ENCODE results near the gene BRAT1. TPM values are rescaled to one million over a fixed set of nuclear protein-coding genes. Genes with fewer than 3 reads are reported as not detected.
A peak's percentile ranks its signal among the peaks of the same experiment; 100 is the strongest.

BRAT1 gene
- total and polyA plus RNA-seq, 2 donors (not counting 1 experiment from before 2014, with no cell fraction given) = 36.8 to 68.3 TPM

DNA sequence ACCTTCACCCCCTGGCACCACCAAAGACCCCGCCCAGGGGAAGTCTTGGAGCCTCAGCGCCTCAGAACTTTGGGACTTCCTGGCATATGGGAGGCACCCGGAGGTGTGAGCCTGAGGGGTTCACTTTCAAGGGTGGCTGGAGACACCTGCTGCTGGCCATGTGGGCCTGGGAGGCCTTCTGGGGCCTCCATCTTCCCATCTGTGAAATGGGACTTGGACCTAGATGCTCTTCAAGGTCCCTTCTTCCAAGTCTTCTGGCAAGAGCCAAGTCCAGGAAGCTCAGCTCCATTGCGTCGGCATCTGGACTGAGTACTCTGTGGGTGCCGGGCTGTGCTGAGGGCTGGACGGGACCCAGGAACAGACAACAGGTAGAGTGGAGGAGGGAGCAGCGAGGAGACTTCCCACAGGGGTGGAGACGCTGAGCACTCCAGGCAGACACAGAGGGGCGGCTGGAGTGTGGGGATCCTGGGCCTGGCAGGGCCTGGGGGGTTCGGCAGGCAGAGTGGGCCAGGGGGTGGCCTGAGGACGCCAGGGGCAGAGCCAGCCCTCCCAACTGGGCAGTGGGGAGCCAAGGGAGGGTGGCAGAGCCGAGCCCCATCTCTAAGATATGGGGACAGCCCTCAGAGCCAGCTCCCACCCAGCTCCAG is 45.1 kb downstream of the BRAT1 start:
- TF ChIP-seq, protein P1, sequence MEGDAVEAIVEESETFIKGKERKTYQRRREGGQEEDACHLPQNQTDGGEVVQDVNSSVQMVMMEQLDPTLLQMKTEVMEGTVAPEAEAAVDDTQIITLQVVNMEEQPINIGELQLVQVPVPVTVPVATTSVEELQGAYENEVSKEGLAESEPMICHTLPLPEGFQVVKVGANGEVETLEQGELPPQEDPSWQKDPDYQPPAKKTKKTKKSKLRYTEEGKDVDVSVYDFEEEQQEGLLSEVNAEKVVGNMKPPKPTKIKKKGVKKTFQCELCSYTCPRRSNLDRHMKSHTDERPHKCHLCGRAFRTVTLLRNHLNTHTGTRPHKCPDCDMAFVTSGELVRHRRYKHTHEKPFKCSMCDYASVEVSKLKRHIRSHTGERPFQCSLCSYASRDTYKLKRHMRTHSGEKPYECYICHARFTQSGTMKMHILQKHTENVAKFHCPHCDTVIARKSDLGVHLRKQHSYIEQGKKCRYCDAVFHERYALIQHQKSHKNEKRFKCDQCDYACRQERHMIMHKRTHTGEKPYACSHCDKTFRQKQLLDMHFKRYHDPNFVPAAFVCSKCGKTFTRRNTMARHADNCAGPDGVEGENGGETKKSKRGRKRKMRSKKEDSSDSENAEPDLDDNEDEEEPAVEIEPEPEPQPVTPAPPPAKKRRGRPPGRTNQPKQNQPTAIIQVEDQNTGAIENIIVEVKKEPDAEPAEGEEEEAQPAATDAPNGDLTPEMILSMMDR (IDR thresholded peaks at IDR 0.05) = no peak
- TF ChIP-seq EZH2 (IDR thresholded peaks at IDR 0.05; ENCODE audit: borderline replicate concordance, insufficient read depth, low read depth, low read length, poor library complexity, severe bottlenecking) = no peak
- no peaks in the 10 kb centered on the region for H4K20me1 ChIP-seq (ENCODE audit: control insufficient read depth, insufficient read depth, low read length, poor library complexity, severe bottlenecking)
- H3K4me3 ChIP-seq (ENCODE audit: control extremely low read depth in 1 of 5, extremely low read depth in 1 of 5, insufficient read depth in 1 of 5, low read depth in 2 of 5, low read length in 4 of 5) = peak overlapping the region in 4 of 5 experiments; percentile 37 to 51 (median 40)
- ChIA-PET CTCF (interaction anchor here (1.0 to 5.0 kb wide), 8 partner anchors 9 to 200 kb away, joined by 3 to 34 read pairs (median 10); no protein-coding TSS in a partner anchor), POLR2A (interaction anchor here (0.5 to 7.5 kb wide), 12 partner anchors 12 to 1000 kb away, joined by 3 to 340 read pairs (median 4); partner anchors contain the start of genes BRAT1, CHST12, LFNG and TTYH3)
- H3K27ac ChIP-seq (ENCODE audit: low read length in 2 of 2) = peak overlapping the region; percentile 99 to 100
- peaks cover 27% of the 10 kb centered on the region for H3K79me2 ChIP-seq (ENCODE audit: control insufficient read depth, insufficient read depth, low read length)
- H3K4me1 ChIP-seq (ENCODE audit: control insufficient read depth in 2 of 2, insufficient read depth in 2 of 2, low read length in 2 of 2) = peaks cover 60 to 71% of the 10 kb centered on the region in 2 donors
- peak overlapping the region; percentile 70 for H3K9ac ChIP-seq (ENCODE audit: low read length)
- H3K36me3 ChIP-seq (replicated peaks in 1 of 2; ENCODE audit: control extremely low read depth in 1 of 2, control insufficient read depth in 1 of 2, extremely low read depth in 1 of 2, insufficient read depth in 2 of 2, low read length in 1 of 2) = no peaks in the 10 kb centered on the region
- H3K27me3 ChIP-seq (replicated peaks in 1 of 4; ENCODE audit: control extremely low read depth in 1 of 4, control insufficient read depth in 3 of 4, insufficient read depth in 4 of 4, low read length in 3 of 4) = no peaks in the 10 kb centered on the region
- Mint-ChIP-seq H3K27ac (peak overlapping the region; percentile 99), H3K9me3 (ENCODE audit: insufficient read depth) (no peaks in the 10 kb centered on the region), H3K4me3 (peak overlapping the region; percentile 88), H3K27me3 (no peaks in the 10 kb centered on the region), H3K4me1 (peaks cover 67% of the 10 kb centered on the region)
- 77% methylated on average over 11 of the region's 13 CpGs for WGBS (ENCODE audit: insufficient coverage)
- peak overlapping the region; percentile 93 for H3K4me2 ChIP-seq (replicated peaks; ENCODE audit: low read depth, low read length, poor library complexity, severe bottlenecking)
- H2AFZ ChIP-seq (ENCODE audit: insufficient read depth, low read depth, low read length, poor library complexity, severe bottlenecking) = peak overlapping the region; percentile 67
- intact Hi-C loops (cut with micrococcal nuclease) = loop anchor here (2.0 kb wide), 1 partner anchor 33 kb away; the partner anchor contains the start of gene GRIFIN
- ATAC-seq (ENCODE audit: low read depth) (no peak), DNase-seq (no peak)
- no peaks in the 10 kb centered on the region for H3K9me3 ChIP-seq (ENCODE audit: control extremely low read depth in 1 of 3, control insufficient read depth in 2 of 3, insufficient read depth in 1 of 3, low read length in 2 of 3)

Data from B cell (primary cell).